HG02763 (cell line): ENCODE results near the gene ZBTB42.

Experiments used
- ATAC-seq: cut with Tn5 transposase; IDR thresholded peaks from one replicate; pipeline ENCODE4 v1.9.1; 2021; ENCODE audit warnings: mild to moderate bottlenecking, moderate library complexity; ENCODE audit not compliant: unreplicated experiment

Gene ZBTB42

GRCh38 chr14:104769324-104770071 lies 31.4 kb upstream of the ZBTB42 start:
- no peak for ATAC-seq

DNA sequence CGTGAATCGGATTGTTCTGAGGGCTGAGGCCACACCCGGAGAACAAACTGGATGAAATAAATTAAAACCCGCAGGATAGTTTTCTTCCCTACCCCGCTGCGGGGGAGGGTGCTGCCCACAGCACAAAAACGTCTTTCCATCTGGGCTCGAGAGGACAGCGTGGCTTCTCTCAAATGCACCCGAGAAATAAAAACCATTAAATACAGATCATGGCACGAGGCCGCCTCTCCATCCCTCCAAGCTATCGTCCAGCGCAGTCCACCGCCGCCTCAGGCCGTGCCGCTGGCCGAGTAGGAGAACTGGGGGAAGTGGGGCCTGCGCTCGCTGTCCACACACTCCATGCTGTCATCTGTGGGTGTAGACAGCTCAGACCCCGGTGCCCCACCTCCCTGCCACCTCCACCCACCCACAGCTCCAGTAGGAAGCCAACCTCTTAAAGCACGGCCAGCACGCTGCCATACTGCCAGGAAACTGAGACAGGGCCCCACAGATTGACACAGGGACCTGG lies 30.8 kb upstream of the ZBTB42 start:
- ATAC-seq = no peak

DNA sequence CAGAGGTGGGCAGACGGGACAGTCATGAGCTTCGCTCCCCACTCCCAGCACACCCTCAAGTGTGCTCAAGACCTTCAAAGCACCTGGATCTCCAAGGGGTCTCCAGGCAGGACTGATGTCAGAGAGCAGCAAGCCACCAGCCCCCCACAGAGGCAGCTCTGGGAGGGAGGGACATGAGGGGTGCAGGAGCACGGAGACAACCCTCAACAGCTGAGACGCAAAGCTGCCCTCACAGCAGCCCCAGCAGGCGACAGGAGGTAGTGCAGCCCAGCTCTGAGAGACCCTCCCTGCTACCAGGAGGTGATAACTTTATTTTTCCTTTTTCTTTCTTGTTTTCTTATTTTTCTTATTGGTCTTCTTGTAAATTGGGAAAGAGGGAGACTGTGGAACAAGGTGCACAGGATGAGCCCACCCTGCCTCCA lies 30.0 kb upstream of the ZBTB42 start:
- ATAC-seq = no peak

DNA sequence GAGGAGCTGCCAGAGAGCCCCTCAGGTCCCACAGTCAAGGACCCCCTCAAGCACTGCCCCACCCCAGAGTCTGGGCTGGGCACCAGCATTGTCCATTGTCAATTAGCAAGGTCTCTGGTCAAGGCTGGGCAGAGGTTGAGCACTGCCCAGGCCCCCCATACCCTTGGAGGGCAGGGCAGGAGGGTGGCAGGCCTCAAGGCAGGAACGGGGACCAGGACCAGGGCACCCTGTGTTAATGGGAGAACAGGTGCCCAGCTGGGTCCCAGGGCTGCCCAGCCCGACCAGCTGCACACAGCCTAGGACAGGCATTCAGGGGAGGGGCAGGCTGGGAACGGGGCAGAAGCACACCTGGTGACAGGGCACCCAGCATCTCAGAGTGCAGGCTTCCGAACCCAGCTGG lies 29.5 kb upstream of the ZBTB42 start:
- ATAC-seq = no peak

GRCh38 chr14:104771918-104772706 lies 28.8 kb upstream of the ZBTB42 start:
- ATAC-seq = no peak

GRCh38 chr14:104772707-104773504 lies 28.0 kb upstream of the ZBTB42 start:
- ATAC-seq = no peak

- ATAC-seq = no peak
These were observed 27.1 kb upstream of the ZBTB42 start for GRCh38 chr14:104773505-104774452.

DNA sequence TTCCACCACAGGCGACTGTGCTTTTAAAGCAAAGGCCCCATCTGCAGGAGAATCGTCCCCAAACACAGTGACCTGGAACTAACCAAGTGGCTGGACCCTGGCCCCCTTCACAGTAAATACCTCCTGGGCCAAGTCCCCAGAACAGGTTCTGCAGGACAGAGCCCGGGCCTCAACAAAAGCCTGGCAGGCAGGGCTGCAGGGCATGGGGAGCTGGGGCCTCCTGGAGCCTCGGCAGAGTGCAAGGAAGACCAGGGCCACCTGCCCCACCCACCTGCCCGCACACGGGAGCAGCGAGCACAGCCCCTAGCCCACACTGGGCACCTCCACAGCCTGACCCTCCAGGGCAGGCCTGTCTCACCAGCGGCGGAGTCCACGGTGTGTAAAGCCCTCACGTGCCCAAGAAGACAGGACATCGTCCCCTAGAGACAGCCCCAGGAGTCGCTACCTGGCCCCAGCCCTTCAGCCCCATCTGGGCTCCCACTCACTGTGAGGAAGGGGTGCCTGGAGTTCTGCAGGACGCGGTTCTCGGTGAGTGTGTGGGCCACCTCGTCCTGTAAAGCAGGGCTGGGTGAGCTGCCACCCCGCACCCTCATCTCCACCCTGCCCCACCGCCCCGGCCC lies 26.3 kb upstream of the ZBTB42 start:
- ATAC-seq = no peak

GRCh38 chr14:104775073-104775489 lies 25.8 kb upstream of the ZBTB42 start:
- no peak for ATAC-seq

GRCh38 chr14:104776481-104776880 lies 24.4 kb upstream of the ZBTB42 start:
- no peak for ATAC-seq

- ATAC-seq = no peak
These were observed 23.7 kb upstream of the ZBTB42 start for GRCh38 chr14:104776961-104777807.

GRCh38 chr14:104777808-104778249 lies 23.1 kb upstream of the ZBTB42 start:
- no peak for ATAC-seq

DNA sequence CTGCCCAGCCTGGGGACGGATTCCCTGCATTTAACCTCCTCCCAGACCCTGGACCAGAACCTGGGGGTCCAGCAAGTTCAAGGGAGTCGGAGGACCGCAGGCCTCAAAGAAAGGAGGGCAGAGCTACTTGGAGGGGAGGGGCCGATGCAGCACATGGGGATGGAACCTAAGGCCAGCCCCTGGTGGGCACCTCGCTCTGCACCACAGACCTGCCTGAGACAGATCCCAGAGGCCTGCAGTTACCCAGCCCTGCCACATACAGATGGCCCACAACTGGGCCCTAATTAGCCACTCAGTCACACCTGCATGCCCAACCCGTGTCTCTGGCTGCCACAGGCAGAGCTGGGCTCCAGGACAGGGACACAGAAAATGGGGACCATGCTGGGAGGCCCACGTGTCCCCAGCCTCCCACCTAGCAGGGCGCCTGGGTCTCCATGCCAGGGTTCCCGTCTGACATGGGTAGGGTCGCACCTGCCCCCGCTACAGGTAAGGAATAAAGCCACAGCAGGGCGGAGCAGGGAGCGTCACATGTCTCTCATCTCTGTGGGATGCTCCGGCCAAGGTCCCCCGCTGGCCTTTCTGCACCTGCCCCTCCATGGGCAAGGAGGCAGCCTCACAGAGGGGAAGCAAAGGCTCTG lies 22.1 kb upstream of the ZBTB42 start:
- ATAC-seq = no peak

- ATAC-seq = no peak
These were observed 21.0 kb upstream of the ZBTB42 start for GRCh38 chr14:104779776-104780512.

DNA sequence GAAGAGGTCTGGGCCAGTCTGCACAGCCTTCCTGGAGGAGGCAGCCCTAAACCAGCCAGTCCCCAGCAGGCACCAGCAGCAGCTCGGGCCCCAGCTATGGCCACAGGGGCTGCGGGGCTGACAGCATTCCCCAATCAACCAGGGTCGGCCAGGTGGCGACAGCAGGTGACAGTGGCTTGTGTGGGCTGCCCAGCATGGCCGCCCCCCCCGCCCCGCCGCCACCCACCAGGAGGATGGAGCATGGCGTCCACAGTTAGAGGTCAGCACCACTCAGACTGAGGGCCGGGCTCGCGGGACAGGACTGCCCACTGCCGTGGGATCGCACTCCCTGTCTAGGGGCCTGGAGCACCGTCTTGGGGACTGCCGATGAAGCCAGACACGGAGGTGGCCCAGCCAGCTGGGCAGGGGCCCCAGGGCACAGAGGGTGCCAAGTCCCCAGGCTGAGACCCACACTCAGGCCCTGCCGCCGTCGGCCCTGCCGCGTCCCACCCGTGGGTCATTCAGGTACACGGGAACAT lies 20.3 kb upstream of the ZBTB42 start:
- no peak for ATAC-seq

DNA sequence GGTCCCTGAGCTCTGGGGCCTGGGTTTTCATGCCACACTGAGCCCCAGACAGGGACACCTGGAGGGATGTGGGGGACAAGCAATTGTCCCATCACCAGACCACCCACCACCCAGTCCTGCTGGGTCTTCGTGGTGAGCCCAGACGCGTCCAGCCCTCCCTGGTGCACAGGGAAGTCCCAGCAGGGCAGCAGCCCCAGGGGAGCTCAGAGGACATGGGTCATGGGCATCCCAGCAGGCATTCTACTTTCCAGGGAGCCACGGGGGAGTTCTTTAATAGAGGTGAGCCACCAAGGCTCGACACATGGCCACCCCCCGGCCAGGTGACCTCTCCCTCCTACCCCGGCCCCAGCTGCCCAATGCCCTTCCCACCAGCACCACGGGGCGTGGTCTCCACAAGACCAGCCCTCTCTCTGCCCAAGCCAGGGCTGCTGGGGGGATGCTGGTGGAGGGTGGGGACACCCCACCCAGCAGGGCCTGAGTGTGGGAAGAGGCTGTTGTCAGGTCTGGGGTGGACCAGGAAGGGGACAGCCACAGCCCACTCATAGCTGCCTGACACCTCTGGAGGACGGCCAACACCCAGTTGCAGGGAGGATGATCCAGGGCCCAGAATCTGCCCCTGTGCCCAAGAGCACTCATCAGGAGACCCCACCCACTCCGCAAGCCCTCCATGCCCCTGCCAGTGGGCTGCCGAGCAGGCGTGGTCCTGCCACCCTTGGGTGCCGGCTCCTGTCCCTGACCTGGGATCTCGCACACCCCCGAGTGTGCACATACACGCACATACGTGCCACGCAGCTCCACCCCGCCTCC lies 19.4 kb upstream of the ZBTB42 start:
- ATAC-seq = no peak
